H1 (cell line): ENCODE results near the gene FHL1. TPM values are rescaled to one million over a fixed set of nuclear protein-coding genes. Genes with fewer than 3 reads are reported as not detected.

Experiments used
- POLR2AphosphoS5 ChIP-seq: IDR thresholded peaks from 2 replicates; pipeline ENCODE4 v1.6.1; 2011; ENCODE audit warnings: low read depth, low read length
- SIRT6 ChIP-seq: IDR thresholded peaks from one replicate; pipeline ENCODE4 v1.7.1; 2012; ENCODE audit warnings: low read length, inconsistent platforms
- TAF7 ChIP-seq: optimal IDR thresholded peaks from 2 replicates; pipeline ENCODE3; 2011; ENCODE audit warnings: low read depth, mild to moderate bottlenecking, inconsistent platforms, low read length, moderate library complexity, borderline replicate concordance
- TBP ChIP-seq: IDR thresholded peaks from 2 replicates; pipeline ENCODE4 v1.6.1; 2011; ENCODE audit warnings: low read depth, low read length, improper control_type of control experiment
- polyA plus RNA-seq, 7 experiments: library from polyadenylated mRNA; depleted of rRNA in 3 of 7; stranded (reverse) in 5 of 7; unstranded in 2 of 7; fragments of >200 nt in 5 of 7; fragments of 200-250 nt in 2 of 7; gene quantifications; 1 replicate in 5 of 7; 2 replicates in 1 of 7; 4 replicates in 1 of 7; pipeline versions ENCODE4 v1.2.1 to v1.2.3, GENCODE V29; 2011 to 2013; ENCODE audit warnings: missing spikeins in 2 of 7, mixed read lengths in 2 of 7
- total RNA-seq: library from RNA; stranded (reverse); fragmentation: NEBNext Ultra II Directional; extraction: Animal tissue kit (Norgen Biotek cat#: 25700); gene quantifications from 2 replicates; pipeline ENCODE4 v1.2.1, GENCODE V29; 2021
- TF ChIP-seq, protein P1 (sequence below): fragments of 300-600 bp; sonication (generic); IDR thresholded peaks from 2 replicates; pipeline ENCODE4 v1.7.1; 2012; ENCODE audit warnings: low read length, moderate library complexity, mild to moderate bottlenecking, inconsistent platforms; ENCODE audit not compliant: insufficient replicate concordance

The FHL1 gene
- total and polyA plus RNA-seq, 2 of the 8 experiments (the other 6 are each of a cell fraction or from before 2014, with no cell fraction given), result 45.0 to 56.5 TPM

DNA sequence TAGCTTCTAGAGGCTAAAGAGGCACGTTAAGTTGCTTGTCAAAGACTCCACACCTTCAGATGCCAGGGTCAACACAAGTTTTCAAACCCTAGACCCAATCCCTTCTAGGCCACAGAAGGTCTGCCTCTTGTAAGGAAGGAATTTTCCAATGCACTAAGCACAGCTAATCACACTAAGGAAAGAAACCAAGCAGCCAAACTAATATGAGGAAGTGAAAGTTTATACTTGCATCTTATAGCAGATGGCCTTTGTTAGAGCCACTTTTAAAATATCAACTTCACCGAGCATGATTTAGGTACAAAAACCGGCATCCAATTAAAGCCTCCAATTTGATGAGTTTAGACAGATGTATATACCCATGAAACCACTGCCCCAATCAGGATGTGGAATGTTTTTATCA is 9.9 kb downstream of the FHL1 start (continued):
- TF ChIP-seq, protein P1, sequence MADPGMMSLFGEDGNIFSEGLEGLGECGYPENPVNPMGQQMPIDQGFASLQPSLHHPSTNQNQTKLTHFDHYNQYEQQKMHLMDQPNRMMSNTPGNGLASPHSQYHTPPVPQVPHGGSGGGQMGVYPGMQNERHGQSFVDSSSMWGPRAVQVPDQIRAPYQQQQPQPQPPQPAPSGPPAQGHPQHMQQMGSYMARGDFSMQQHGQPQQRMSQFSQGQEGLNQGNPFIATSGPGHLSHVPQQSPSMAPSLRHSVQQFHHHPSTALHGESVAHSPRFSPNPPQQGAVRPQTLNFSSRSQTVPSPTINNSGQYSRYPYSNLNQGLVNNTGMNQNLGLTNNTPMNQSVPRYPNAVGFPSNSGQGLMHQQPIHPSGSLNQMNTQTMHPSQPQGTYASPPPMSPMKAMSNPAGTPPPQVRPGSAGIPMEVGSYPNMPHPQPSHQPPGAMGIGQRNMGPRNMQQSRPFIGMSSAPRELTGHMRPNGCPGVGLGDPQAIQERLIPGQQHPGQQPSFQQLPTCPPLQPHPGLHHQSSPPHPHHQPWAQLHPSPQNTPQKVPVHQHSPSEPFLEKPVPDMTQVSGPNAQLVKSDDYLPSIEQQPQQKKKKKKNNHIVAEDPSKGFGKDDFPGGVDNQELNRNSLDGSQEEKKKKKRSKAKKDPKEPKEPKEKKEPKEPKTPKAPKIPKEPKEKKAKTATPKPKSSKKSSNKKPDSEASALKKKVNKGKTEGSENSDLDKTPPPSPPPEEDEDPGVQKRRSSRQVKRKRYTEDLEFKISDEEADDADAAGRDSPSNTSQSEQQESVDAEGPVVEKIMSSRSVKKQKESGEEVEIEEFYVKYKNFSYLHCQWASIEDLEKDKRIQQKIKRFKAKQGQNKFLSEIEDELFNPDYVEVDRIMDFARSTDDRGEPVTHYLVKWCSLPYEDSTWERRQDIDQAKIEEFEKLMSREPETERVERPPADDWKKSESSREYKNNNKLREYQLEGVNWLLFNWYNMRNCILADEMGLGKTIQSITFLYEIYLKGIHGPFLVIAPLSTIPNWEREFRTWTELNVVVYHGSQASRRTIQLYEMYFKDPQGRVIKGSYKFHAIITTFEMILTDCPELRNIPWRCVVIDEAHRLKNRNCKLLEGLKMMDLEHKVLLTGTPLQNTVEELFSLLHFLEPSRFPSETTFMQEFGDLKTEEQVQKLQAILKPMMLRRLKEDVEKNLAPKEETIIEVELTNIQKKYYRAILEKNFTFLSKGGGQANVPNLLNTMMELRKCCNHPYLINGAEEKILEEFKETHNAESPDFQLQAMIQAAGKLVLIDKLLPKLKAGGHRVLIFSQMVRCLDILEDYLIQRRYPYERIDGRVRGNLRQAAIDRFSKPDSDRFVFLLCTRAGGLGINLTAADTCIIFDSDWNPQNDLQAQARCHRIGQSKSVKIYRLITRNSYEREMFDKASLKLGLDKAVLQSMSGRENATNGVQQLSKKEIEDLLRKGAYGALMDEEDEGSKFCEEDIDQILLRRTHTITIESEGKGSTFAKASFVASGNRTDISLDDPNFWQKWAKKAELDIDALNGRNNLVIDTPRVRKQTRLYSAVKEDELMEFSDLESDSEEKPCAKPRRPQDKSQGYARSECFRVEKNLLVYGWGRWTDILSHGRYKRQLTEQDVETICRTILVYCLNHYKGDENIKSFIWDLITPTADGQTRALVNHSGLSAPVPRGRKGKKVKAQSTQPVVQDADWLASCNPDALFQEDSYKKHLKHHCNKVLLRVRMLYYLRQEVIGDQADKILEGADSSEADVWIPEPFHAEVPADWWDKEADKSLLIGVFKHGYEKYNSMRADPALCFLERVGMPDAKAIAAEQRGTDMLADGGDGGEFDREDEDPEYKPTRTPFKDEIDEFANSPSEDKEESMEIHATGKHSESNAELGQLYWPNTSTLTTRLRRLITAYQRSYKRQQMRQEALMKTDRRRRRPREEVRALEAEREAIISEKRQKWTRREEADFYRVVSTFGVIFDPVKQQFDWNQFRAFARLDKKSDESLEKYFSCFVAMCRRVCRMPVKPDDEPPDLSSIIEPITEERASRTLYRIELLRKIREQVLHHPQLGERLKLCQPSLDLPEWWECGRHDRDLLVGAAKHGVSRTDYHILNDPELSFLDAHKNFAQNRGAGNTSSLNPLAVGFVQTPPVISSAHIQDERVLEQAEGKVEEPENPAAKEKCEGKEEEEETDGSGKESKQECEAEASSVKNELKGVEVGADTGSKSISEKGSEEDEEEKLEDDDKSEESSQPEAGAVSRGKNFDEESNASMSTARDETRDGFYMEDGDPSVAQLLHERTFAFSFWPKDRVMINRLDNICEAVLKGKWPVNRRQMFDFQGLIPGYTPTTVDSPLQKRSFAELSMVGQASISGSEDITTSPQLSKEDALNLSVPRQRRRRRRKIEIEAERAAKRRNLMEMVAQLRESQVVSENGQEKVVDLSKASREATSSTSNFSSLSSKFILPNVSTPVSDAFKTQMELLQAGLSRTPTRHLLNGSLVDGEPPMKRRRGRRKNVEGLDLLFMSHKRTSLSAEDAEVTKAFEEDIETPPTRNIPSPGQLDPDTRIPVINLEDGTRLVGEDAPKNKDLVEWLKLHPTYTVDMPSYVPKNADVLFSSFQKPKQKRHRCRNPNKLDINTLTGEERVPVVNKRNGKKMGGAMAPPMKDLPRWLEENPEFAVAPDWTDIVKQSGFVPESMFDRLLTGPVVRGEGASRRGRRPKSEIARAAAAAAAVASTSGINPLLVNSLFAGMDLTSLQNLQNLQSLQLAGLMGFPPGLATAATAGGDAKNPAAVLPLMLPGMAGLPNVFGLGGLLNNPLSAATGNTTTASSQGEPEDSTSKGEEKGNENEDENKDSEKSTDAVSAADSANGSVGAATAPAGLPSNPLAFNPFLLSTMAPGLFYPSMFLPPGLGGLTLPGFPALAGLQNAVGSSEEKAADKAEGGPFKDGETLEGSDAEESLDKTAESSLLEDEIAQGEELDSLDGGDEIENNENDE, result no peak
- no peak for TF ChIP-seq TAF7
- no peak for TF ChIP-seq SIRT6
- no peak for TF ChIP-seq TBP
- TF ChIP-seq POLR2AphosphoS5, result no peak
- TF ChIP-seq, all 59 proteins: peak for 0
